Right forelimb (tissue), 1 donor: ENCODE results near the gene TBC1D12.
"Not testable (repeated sequence)": the region's sequence is repeated elsewhere in the genome, so short reads cannot be mapped to it uniquely, and the experiment has no call there.

Experiments used
- DNase-seq: peaks from one replicate; pipeline ENCODE4 v3.0.0-alpha.2; 2018

Gene TBC1D12

DNA sequence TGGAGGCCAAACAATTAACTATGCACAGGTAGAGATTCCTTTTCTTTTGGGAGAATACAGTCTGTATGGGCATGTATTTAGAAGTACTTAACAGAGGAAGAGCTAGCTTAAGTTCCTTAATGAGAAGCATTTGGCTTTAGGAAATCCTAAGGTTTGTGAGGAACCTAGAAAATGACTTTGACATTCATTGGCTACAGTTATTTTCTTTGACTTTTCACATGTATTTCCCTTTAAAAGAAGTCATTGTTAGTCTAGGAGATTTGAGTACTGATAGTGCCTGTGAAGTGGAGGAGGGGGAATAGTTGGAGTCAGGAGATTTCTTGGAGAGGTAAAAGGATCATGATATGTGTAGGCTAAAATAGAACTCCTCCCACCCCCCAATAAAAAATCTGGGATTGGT lies 146.9 kb downstream of the TBC1D12 start:
- DNase-seq: no peak

DNA sequence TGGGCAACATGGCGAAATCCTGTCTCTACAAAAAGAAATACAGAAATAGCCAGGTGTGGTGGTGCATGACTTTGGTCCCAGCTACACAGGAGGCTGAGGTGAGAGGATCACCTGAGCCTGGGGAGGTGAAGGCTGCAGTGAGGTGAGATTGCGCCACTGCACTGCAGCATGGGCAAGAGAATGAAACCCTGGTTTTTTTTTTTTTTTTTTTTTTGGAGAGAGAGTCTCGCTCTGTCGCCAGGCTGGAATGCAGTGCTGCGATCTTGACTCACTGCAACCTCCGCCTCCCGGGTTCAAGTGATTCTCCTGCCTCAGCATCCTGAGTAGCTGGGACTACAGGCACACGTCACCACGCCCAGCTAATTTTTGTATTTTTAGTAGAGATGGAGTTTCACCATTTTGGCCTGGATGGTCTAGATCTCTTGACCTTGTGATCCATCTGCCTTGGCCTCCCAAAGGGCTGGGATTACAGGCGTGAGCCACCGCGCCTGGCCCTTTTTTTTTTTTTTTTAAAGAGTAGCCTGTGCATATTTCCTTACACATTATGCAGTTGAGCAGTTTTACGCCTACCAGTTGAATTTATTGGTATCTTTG lies 165.5 kb downstream of the TBC1D12 start:
- DNase-seq: not testable (repeated sequence)

DNA sequence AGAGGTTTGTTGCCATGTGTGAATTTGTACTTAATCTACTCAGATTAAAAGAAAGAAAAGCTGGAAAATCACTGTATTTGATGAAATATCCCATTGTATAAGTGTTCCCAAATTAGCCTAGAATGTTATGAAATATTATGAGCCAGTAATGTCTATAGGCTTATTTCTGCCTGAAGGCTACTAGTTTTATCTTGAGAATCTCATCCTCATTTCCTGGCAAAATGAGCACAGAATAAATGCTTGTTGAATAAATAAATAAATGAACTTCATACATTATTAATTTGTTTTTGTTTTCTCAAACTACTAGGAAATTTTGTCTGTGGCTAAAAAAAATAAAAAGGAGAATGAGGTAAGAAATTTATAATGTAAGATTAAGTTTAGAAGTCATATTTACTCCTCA lies 168.7 kb downstream of the TBC1D12 start:
- DNase-seq: no peak

DNA sequence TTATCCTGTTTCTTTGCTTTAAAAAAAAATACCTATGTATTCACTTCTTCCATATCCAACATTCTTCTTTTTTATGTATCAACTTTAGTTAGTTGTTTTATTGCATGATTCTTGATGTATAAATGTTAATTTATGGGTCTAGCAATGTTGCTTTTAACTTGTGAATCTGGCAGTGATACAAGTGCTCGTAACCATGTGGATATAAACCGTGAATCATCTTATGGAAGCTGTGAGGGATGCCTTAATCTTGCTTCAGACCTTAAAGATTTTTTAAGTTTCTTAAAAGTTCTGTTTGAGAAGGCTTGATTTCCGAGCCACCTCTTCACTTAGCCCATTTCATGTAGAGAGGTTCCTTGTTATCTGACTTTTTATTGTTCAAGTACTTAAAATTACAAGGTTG lies 169.2 kb downstream of the TBC1D12 start:
- no peak for DNase-seq

DNA sequence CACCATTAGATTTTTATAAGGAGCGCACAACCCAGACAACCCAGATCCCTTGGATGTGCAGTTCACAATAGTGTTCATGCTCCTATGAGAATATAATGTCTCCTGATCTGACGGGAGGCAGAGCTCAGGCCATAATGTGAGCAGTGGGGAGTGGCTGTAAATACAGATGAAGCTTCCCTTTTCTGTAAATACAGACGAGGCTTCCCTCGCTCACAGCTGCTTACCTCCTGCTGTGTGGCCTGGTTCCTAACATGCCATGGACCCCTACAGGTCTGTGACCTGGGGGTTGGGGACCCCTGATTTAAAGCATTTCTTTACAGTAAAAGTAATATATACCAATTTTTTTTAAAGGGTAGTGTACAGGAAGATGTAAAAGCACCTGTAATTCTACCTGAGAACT lies 176.4 kb downstream of the TBC1D12 start:
- DNase-seq: no peak

DNA sequence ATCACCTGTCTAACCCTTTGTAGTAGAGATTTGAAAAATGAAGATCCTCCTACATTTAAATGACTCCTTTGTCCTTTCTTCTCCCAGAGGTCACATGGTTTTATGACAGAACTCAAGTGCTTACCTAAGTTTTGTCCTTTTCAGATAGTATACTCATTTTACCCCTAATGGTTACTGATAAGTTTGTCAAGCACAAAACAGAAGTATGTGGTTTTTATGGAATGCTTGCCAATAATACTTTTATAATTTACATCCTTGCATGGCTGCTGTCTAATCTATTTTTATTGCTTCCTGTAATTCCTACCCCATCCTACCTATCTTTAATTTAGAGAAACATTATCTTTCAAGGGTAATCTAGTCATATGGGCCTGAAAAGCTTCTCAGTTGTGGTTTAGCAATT lies 180.8 kb downstream of the TBC1D12 start:
- no peak for DNase-seq
